HL-60 (cell line): ENCODE data around the gene LAMC3.

ENCODE experiments used
- DNase-seq, 2 experiments: peaks; one replicate each; pipeline ENCODE4 v3.0.0-alpha.2; 2010 to 2020; ENCODE audit warnings: low read depth in 1 of 2, low spot score in 1 of 2
- H3K27ac ChIP-seq: fragments of 250-450 bp; sonication (Bioruptor Pico); replicated peaks from 2 replicates; pipeline ENCODE4 v1.5.1; 2020; ENCODE audit warnings: mild to moderate bottlenecking, moderate library complexity
- H3K27me3 ChIP-seq: fragments of 250-450 bp; sonication (Bioruptor Pico); 2 replicates; pipeline ENCODE4 v1.5.1; 2021; ENCODE audit warnings: mild to moderate bottlenecking, moderate library complexity; ENCODE audit not compliant: insufficient read depth, poor library complexity, severe bottlenecking
- H3K4me3 ChIP-seq: replicated peaks from 2 replicates; pipeline ENCODE4 v1.5.1; 2011; ENCODE audit warnings: mild to moderate bottlenecking, control low read depth, low read length; ENCODE audit not compliant: insufficient read depth
- CTCF ChIP-seq: IDR thresholded peaks from one replicate; pipeline ENCODE4 v1.5.1; 2011; ENCODE audit warnings: low read length, control low read depth, inconsistent platforms; ENCODE audit not compliant: insufficient read depth
- GABPA ChIP-seq: IDR thresholded peaks from 2 replicates; pipeline ENCODE4 v1.6.1; 2012; ENCODE audit warnings: low read depth
- POLR2AphosphoS5 ChIP-seq: IDR thresholded peaks from 2 replicates; pipeline ENCODE4 v1.6.1; 2012; ENCODE audit warnings: low read depth
- REST ChIP-seq: IDR thresholded peaks from 2 replicates; pipeline ENCODE4 v1.6.1; 2012; ENCODE audit warnings: low read depth; ENCODE audit not compliant: insufficient replicate concordance
- SPI1 ChIP-seq: IDR thresholded peaks from 2 replicates; pipeline ENCODE4 v1.6.1; 2012; ENCODE audit warnings: low read depth, mild to moderate bottlenecking, borderline replicate concordance

LAMC3 gene

GRCh38 chr9:131084661-131085369, 75.8 kb downstream of the LAMC3 start:
- TF ChIP-seq GABPA, result no peak
- no peak for TF ChIP-seq SPI1

GRCh38 chr9:131085370-131086122, 76.6 kb downstream of the LAMC3 start:
- no peak for DNase-seq
- TF ChIP-seq POLR2AphosphoS5 (no peak), REST (no peak), CTCF (no peak), GABPA (no peak), SPI1 (no peak)
- Histone ChIP-seq H3K27me3 (no peaks in the 10 kb centered on the region), H3K4me3 (no peak overlapping the region), H3K27ac (no peak overlapping the region)

More at GRCh38 chr9:131084661-131085369, 75.8 kb downstream of the LAMC3 start:
- H3K27me3 ChIP-seq, result no peaks in the 10 kb centered on the region
- no peak overlapping the region for H3K4me3 ChIP-seq
- H3K27ac ChIP-seq, result no peak overlapping the region
- no peak for DNase-seq

GRCh38 chr9:131087354-131087893, 78.5 kb downstream of the LAMC3 start:
- no peak overlapping the region for H3K27ac ChIP-seq
- no peak for TF ChIP-seq GABPA
- no peak for TF ChIP-seq SPI1
- TF ChIP-seq CTCF, result no peak
- no peak for TF ChIP-seq POLR2AphosphoS5
- TF ChIP-seq REST, result no peak
- no peak overlapping the region for H3K4me3 ChIP-seq
- H3K27me3 ChIP-seq, result no peaks in the 10 kb centered on the region
- no peak for DNase-seq

DNA sequence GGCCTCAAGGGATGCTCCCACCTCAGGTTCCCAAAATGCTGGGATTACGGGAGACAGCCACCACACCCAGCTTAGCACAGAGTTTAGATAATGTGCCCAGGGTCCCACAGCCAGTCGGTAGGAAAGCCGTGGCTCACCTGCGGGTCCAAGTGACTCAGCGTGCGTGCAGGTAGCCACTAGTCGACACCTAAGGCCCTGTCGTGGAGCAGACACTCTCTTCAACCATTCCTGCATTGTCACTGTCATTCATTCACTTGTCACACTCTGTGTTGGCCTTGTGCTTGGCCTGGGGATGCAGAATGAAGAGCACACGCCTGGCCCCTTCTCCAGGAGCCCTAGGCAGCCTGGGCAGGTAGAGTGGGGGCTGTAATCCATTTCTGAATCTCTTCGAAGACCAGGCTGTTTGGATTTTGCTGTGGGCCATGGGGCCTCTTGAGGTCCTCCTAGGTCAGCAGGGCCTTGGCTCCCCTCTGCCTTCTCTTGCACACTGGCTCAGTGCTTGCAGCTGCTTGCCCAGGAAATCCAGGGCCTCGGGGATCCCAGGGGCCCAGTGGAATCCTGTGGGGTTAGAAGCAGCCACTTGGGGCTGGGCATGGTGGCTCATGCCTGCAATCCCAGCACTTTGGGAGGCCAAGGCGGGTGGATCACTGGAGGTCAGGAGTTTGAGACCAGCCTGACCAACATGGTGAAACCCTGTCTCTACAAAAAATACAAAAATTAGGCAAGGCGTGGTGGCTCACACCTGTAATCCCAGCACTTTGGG, 81.2 kb downstream of the LAMC3 start:
- Histone ChIP-seq H3K27me3 (peaks cover 9% of the 10 kb centered on the region), H3K27ac (no peak overlapping the region), H3K4me3 (no peak overlapping the region)
- DNase-seq, result no peak
- TF ChIP-seq POLR2AphosphoS5 (no peak), CTCF (no peak), SPI1 (no peak), GABPA (no peak), REST (no peak)
